SK-N-MC (cell line): ENCODE data around the gene ZFYVE21.

Experiments
- DNase-seq: peaks from one replicate; pipeline ENCODE4 v3.0.0-alpha.2; 2011; ENCODE audit warnings: low read depth, low spot score
- H3K27ac ChIP-seq: fragments of 200-600 bp; sonication (generic); 2 replicates; pipeline ENCODE4 v1.5.1; 2016; ENCODE audit warnings: mixed run types
- H3K36me3 ChIP-seq: fragments of 200-600 bp; sonication (generic); 2 replicates; pipeline ENCODE4 v1.6.1; 2017; ENCODE audit warnings: antibody characterized with exemption, low read length, mixed read lengths; ENCODE audit not compliant: insufficient read depth
- H3K4me3 ChIP-seq: fragments of 200-600 bp; sonication (generic); 2 replicates; pipeline ENCODE4 v1.5.1; 2016
- H3K9ac ChIP-seq: fragments of 200-600 bp; sonication (generic); 2 replicates; pipeline ENCODE4 v1.8.0; 2017; ENCODE audit warnings: mixed run types, mixed read lengths; ENCODE audit not compliant: insufficient read length
- H3K9me3 ChIP-seq: fragments of 200-600 bp; sonication (generic); 2 replicates; pipeline ENCODE4 v1.6.1; 2017; ENCODE audit warnings: low read depth, mild to moderate bottlenecking, antibody characterized with exemption, low read length, moderate library complexity, mixed read lengths
- EZH2 ChIP-seq: fragments of 200-600 bp; sonication (generic); IDR thresholded peaks from one replicate; pipeline ENCODE4 v1.6.1; 2017; ENCODE audit warnings: antibody characterized with exemption
- FOXP2 ChIP-seq: optimal IDR thresholded peaks from 2 replicates; pipeline ENCODE3; 2011; ENCODE audit warnings: mild to moderate bottlenecking, moderate library complexity; ENCODE audit not compliant: insufficient read depth; ENCODE audit errors: extremely low read length, control extremely low read depth
- POLR2AphosphoS5 ChIP-seq: IDR thresholded peaks from 2 replicates; pipeline ENCODE4 v1.6.1; 2012; ENCODE audit warnings: mild to moderate bottlenecking, low read depth, low read length, borderline replicate concordance

The ZFYVE21 gene

GRCh38 chr14:103749860-103750259 lies 34.2 kb downstream of the ZFYVE21 start:
- Histone ChIP-seq H3K36me3 (peaks cover 5% of the 10 kb centered on the region; the same call in 1 of the 2 replicates), H3K4me3 (no peak overlapping the region), H3K9me3 (no peaks in the 10 kb centered on the region), H3K9ac (no peak overlapping the region), H3K27ac (no peak overlapping the region)
- TF ChIP-seq FOXP2 (no peak), POLR2AphosphoS5 (no peak), EZH2 (no peak)
- DNase-seq: no peak

DNA sequence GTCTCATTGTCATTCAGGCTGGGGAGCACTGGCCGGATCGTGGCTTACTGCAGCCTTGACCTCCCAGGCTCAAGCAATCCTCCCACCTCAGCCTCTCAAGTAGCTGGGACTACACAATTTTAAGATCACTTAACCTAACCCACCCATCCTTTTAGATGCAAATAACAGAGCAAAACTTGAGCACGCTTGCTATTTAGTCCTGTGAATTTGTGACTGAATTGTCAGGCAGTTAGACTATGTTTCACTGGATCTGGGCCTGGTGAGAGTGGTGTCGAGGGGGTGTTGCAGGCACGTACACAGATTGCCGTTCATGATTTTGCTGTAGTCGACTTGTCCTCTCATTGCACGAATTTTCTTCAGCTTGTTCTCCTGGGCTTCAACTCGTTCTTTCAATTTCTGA lies 38.2 kb downstream of the ZFYVE21 start:
- Histone ChIP-seq H3K27ac (peak overlapping the region; percentile 95), H3K4me3 (peak overlapping the region; percentile 62), H3K9me3 (no peaks in the 10 kb centered on the region), H3K9ac (peak overlapping the region; percentile 59), H3K36me3 (peaks cover 5% of the 10 kb centered on the region; the same call in 1 of the 2 replicates)
- DNase-seq: no peak
- TF ChIP-seq FOXP2 (no peak), EZH2 (no peak), POLR2AphosphoS5 (no peak)

DNA sequence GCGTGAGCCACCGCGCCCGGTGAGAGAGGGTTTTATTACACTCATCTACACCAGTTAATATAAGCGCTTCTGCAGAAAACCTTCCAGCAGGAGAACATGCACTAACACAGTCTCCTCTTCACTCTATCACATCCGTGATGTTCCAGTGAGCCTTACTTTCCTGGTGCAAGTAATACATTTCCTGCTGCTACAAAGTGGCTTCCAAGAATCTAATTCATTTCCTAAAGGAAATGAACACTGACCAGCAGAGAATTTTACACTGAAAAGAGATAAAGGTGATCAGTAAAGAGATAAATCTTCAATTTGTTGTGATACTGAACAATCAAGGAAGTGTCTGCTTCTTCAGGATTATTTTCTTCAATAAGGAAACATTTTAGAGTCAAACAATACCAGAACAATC lies 39.5 kb downstream of the ZFYVE21 start:
- no peaks in the 10 kb centered on the region for H3K36me3 ChIP-seq
- peak overlapping the region; percentile 95 for H3K27ac ChIP-seq
- H3K4me3 ChIP-seq: no peak overlapping the region
- H3K9ac ChIP-seq: no peak overlapping the region
- no peak for TF ChIP-seq POLR2AphosphoS5
- no peak for TF ChIP-seq EZH2
- TF ChIP-seq FOXP2: no peak
- DNase-seq: no peak
- no peaks in the 10 kb centered on the region for H3K9me3 ChIP-seq

- H3K27ac ChIP-seq: peak overlapping the region; percentile 64; the same call in 1 of the 2 replicates
- H3K4me3 ChIP-seq: no peak overlapping the region
- no peak for TF ChIP-seq EZH2
- TF ChIP-seq FOXP2: no peak
- TF ChIP-seq POLR2AphosphoS5: no peak
- H3K36me3 ChIP-seq: no peaks in the 10 kb centered on the region
- no peaks in the 10 kb centered on the region for H3K9me3 ChIP-seq
- no peak overlapping the region for H3K9ac ChIP-seq
- no peak for DNase-seq
These were observed 42.6 kb downstream of the ZFYVE21 start for GRCh38 chr14:103758059-103758776.

GRCh38 chr14:103762036-103762435 lies 46.4 kb downstream of the ZFYVE21 start:
- H3K27ac ChIP-seq: no peak overlapping the region
- TF ChIP-seq EZH2 (no peak), POLR2AphosphoS5 (no peak), FOXP2 (no peak)
- H3K9ac ChIP-seq: no peak overlapping the region
- peaks cover 9% of the 10 kb centered on the region; the same call in 1 of the 2 replicates for H3K36me3 ChIP-seq
- no peak overlapping the region for H3K4me3 ChIP-seq
- no peak for DNase-seq
- no peaks in the 10 kb centered on the region for H3K9me3 ChIP-seq

GRCh38 chr14:103762541-103762940 lies 46.9 kb downstream of the ZFYVE21 start:
- H3K36me3 ChIP-seq: peaks cover 9% of the 10 kb centered on the region; the same call in 1 of the 2 replicates
- H3K27ac ChIP-seq: peak overlapping the region; percentile 44; the same call in 1 of the 2 replicates
- H3K4me3 ChIP-seq: no peak overlapping the region
- TF ChIP-seq POLR2AphosphoS5: no peak
- TF ChIP-seq FOXP2: no peak
- no peak for TF ChIP-seq EZH2
- no peak overlapping the region for H3K9ac ChIP-seq
- DNase-seq: no peak
- no peaks in the 10 kb centered on the region for H3K9me3 ChIP-seq

- Histone ChIP-seq H3K9ac (no peak overlapping the region), H3K4me3 (no peak overlapping the region), H3K9me3 (no peaks in the 10 kb centered on the region), H3K36me3 (peaks cover 9% of the 10 kb centered on the region; the same call in 1 of the 2 replicates), H3K27ac (peak overlapping the region; percentile 76)
- TF ChIP-seq POLR2AphosphoS5: no peak
- no peak for TF ChIP-seq EZH2
- no peak for TF ChIP-seq FOXP2
- no peak for DNase-seq
These were observed 48.3 kb downstream of the ZFYVE21 start for GRCh38 chr14:103763730-103764488.

GRCh38 chr14:103765526-103765925 lies 49.9 kb downstream of the ZFYVE21 start:
- H3K9me3 ChIP-seq: no peaks in the 10 kb centered on the region

More at GRCh38 chr14:103765526-103765925, 49.9 kb downstream of the ZFYVE21 start:
- TF ChIP-seq EZH2: no peak
- TF ChIP-seq POLR2AphosphoS5: no peak
- no peak for TF ChIP-seq FOXP2
- H3K36me3 ChIP-seq: peaks cover 15% of the 10 kb centered on the region; the same call in 1 of the 2 replicates
- H3K9ac ChIP-seq: no peak overlapping the region
- no peak overlapping the region for H3K4me3 ChIP-seq
- no peak for DNase-seq
- no peak overlapping the region for H3K27ac ChIP-seq
